ENCODE data around the gene NPAS3. TPM values are rescaled to one million over a fixed set of nuclear protein-coding genes. Genes with fewer than 3 reads are reported as not detected.

Gene NPAS3
- total RNA-seq, 4 donors from 2014 or later, result 4.0 to 12.2 (median 5.6) TPM

GRCh38 chr14:33369041-33369440 is 430.4 kb downstream of the NPAS3 start:
- no peaks in the 10 kb centered on the region for H3K36me3 ChIP-seq
- H3K4me1 ChIP-seq, result no peaks in the 10 kb centered on the region
- WGBS, 2 donors, result 84 to 89% methylated on average over 3 of the region's 3 CpGs
- intact Hi-C loops (cut with DNase I), result no loop called here
- H3K27me3 ChIP-seq, result no peaks in the 10 kb centered on the region
- no peak overlapping the region for H3K27ac ChIP-seq
- H3K4me3 ChIP-seq (replicated peaks in 1 of 3), result no peak overlapping the region
- no peaks in the 10 kb centered on the region for H3K9me3 ChIP-seq
- DNase-seq, result no peak
- TF ChIP-seq CTCF (IDR thresholded peaks at IDR 0.05) (no peak), POLR2A (IDR thresholded peaks at IDR 0.05) (no peak)

- Histone ChIP-seq H3K9me3 (no peaks in the 10 kb centered on the region), H3K4me3 (replicated peaks in 1 of 3) (no peak overlapping the region), H3K27me3 (no peaks in the 10 kb centered on the region), H3K36me3 (no peaks in the 10 kb centered on the region), H3K27ac (no peak overlapping the region), H3K4me1 (no peaks in the 10 kb centered on the region)
- no peak for DNase-seq
- intact Hi-C loops (cut with DNase I), result no loop called here
- TF ChIP-seq CTCF (IDR thresholded peaks at IDR 0.05) (no peak), POLR2A (IDR thresholded peaks at IDR 0.05) (no peak)
Measured at GRCh38 chr14:33369972-33370371, 431.3 kb downstream of the NPAS3 start.

- WGBS, 2 donors, result 65 to 77% methylated on average over 1 of the region's 1 CpG
- H3K4me1 ChIP-seq, result no peaks in the 10 kb centered on the region
- no peak for DNase-seq
- no peaks in the 10 kb centered on the region for H3K9me3 ChIP-seq
- TF ChIP-seq CTCF (IDR thresholded peaks at IDR 0.05) (no peak), POLR2A (IDR thresholded peaks at IDR 0.05) (no peak)
- H3K36me3 ChIP-seq, result no peaks in the 10 kb centered on the region
- H3K27ac ChIP-seq, result no peak overlapping the region
- no peaks in the 10 kb centered on the region for H3K27me3 ChIP-seq
- intact Hi-C loops (cut with DNase I), result no loop called here
- H3K4me3 ChIP-seq (replicated peaks in 1 of 3), result no peak overlapping the region
Measured at GRCh38 chr14:33370426-33370825, 431.7 kb downstream of the NPAS3 start.

DNA sequence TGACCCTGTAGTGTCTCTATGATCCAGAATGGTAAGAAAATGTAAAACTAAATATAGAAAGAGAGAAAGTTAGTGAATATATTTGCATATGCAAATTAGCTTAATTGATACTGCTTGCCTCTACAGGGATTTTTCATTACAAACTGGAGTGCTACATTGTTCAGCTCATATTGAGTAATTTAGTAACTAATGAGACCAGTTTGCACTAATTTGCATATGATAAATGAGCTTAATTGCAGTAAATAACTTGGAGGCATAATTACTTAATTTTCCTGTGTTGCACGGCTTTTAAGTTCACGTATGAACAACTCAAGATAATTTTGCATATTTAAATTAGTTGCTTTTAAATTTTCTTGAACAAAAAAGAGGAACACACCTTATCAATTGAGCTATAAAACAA is 436.5 kb downstream of the NPAS3 start:
- WGBS, 2 donors, result 94 to 96% methylated on average over 2 of the region's 2 CpGs
- TF ChIP-seq POLR2A (IDR thresholded peaks at IDR 0.05), result no peak
- no peak for TF ChIP-seq CTCF (IDR thresholded peaks at IDR 0.05)
- H3K9me3 ChIP-seq, result no peaks in the 10 kb centered on the region
- H3K27me3 ChIP-seq, result no peaks in the 10 kb centered on the region
- no peak overlapping the region for H3K27ac ChIP-seq
- DNase-seq, result no peak
- intact Hi-C loops (cut with DNase I), result no loop called here
- no peak overlapping the region for H3K4me3 ChIP-seq (replicated peaks in 1 of 3)
- H3K36me3 ChIP-seq, result no peaks in the 10 kb centered on the region
- no peaks in the 10 kb centered on the region for H3K4me1 ChIP-seq

GRCh38 chr14:33375786-33376185 is 437.1 kb downstream of the NPAS3 start:
- TF ChIP-seq POLR2A (IDR thresholded peaks at IDR 0.05) (no peak), CTCF (IDR thresholded peaks at IDR 0.05) (no peak)
- H3K36me3 ChIP-seq, result no peaks in the 10 kb centered on the region
- 95% methylated on average over 4 of the region's 4 CpGs for WGBS, 2 donors
- H3K4me1 ChIP-seq, result no peaks in the 10 kb centered on the region
- no peak overlapping the region for H3K27ac ChIP-seq
- no peak for DNase-seq
- H3K4me3 ChIP-seq (replicated peaks in 1 of 3), result no peak overlapping the region
- H3K9me3 ChIP-seq, result no peaks in the 10 kb centered on the region
- H3K27me3 ChIP-seq, result no peaks in the 10 kb centered on the region
- intact Hi-C loops (cut with DNase I), result no loop called here
